ENCODE results near the gene LRTM2.
"Not testable (repeated sequence)": the region's sequence is repeated elsewhere in the genome, so short reads cannot be mapped to it uniquely, and the experiment has no call there.

LRTM2 gene

DNA sequence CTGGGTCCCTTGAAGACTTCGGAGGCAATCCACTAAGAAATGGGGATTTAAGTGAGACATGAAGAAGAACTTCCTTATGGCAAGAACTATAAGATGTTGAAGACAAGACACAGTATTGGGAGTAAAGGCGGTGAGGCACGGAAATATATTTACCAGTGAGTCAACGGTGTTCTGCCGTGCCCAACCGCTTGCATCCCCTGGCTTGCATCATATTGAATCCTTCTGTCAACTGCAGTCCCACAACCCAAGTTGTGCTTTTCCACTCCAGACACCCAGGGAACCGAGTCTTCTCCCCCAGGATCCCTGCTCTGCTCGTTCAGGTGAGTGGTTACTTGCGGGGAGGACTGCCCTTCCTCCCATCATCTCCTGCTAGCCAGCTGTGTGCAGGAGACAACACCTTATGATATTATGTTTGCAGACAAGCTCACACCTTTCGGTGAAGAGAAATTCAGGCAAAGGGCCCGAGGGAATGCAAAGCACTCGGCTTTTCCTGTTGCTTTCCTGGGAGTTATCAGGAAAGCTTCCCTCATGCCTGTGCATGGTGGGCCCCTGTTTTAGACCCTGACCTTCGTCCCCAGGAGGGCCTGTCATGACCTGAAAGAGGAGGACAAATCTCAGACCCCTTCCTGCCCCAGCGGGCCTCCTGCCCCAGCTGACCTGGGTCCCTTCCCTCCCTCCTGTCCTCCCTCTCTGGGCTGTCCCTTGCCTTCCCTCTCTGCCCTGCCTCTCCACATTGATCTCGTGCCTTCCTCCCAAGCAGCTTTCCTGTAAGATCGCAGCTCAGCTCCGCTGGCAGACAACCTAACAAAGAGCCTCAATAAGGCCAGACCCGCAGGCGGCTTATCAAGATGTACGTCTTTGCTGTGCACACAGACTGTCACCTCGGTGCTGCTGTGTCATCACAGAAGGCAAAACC lies 4.3 kb upstream of the LRTM2 start:
- H3K9me3 Mint-ChIP-seq (ENCODE audit: low read depth) = no peaks in the 10 kb centered on the region
- peaks cover 6% of the 10 kb centered on the region for H3K4me1 Mint-ChIP-seq (ENCODE audit: low read depth)
- peaks cover 11% of the 10 kb centered on the region for H3K27me3 Mint-ChIP-seq
- H3K27ac Mint-ChIP-seq = no peak overlapping the region
- H3K36me3 Mint-ChIP-seq = no peaks in the 10 kb centered on the region
- no peak overlapping the region for H3K4me3 Mint-ChIP-seq

DNA sequence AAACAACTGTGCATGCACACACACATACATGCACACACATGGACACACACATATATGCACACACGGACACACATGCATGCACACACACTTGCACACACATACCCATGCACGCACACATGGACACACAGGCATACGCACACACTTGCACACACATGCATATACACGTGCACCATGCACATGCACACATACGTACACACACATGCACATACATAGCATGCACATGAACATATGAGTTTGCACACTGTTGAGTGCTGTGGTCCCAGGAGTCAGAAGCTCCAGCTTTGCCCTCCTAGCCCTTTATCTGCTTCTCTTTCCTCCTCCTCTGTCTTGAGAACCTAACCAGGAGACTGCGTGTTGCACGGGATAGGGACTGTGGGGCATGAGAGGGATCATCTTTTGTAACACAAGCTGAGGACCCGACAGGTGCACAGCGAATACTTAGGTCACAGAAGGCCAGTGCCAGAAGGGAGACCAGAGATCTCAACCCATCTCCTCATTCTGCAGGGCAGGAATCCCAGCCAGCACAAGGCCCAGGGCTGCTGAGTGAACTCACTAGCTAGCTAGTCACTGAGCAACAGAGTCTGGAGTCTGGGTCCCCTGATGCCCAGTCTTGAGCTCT lies 3.5 kb upstream of the LRTM2 start:
- Mint-ChIP-seq H3K4me1 (ENCODE audit: low read depth) (peaks cover 4% of the 10 kb centered on the region), H3K9me3 (ENCODE audit: low read depth) (no peaks in the 10 kb centered on the region), H3K4me3 (no peak overlapping the region), H3K36me3 (no peaks in the 10 kb centered on the region), H3K27ac (no peak overlapping the region), H3K27me3 (peaks cover 11% of the 10 kb centered on the region)

GRCh38 chr12:1817928-1818327 lies 2.4 kb upstream of the LRTM2 start:
- H3K27ac Mint-ChIP-seq; H3K36me3 Mint-ChIP-seq; H3K4me3 Mint-ChIP-seq; H3K4me1 Mint-ChIP-seq (ENCODE audit: low read depth); H3K9me3 Mint-ChIP-seq (ENCODE audit: low read depth): not testable (repeated sequence)
- H3K27me3 Mint-ChIP-seq = peaks cover 11% of the 10 kb centered on the region

GRCh38 chr12:1819050-1819449 lies 1.3 kb upstream of the LRTM2 start:
- peaks cover 2% of the 10 kb centered on the region for H3K4me1 Mint-ChIP-seq (ENCODE audit: low read depth)
- no peak overlapping the region for H3K4me3 Mint-ChIP-seq
- no peaks in the 10 kb centered on the region for H3K36me3 Mint-ChIP-seq
- peaks cover 13% of the 10 kb centered on the region for H3K27me3 Mint-ChIP-seq
- no peak overlapping the region for H3K27ac Mint-ChIP-seq
- H3K9me3 Mint-ChIP-seq (ENCODE audit: low read depth) = no peaks in the 10 kb centered on the region

DNA sequence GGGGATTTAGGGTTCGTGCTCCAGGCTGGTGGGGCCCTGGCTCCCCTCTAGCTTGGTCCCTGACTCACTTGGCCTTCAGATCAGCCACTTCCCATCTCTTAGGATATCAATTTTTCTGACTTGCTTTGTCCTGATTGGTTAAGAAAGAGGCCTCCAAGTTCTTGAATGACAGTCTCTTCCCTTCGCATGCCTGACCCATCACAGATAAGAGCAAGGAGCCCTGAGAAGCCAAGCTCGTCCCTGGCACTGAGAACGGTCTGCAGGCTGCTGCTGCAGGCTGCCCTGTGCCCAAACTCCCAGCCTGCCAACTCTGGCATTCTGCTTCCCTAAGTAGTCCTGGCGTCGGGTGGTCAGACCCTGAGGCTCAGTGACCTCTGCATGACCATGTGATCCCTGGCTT lies 794 bp upstream of the LRTM2 start:
- Mint-ChIP-seq H3K4me1 (ENCODE audit: low read depth) (peaks cover 2% of the 10 kb centered on the region), H3K27ac (no peak overlapping the region), H3K27me3 (peaks cover 13% of the 10 kb centered on the region), H3K4me3 (no peak overlapping the region), H3K9me3 (ENCODE audit: low read depth) (no peaks in the 10 kb centered on the region), H3K36me3 (no peaks in the 10 kb centered on the region)

DNA sequence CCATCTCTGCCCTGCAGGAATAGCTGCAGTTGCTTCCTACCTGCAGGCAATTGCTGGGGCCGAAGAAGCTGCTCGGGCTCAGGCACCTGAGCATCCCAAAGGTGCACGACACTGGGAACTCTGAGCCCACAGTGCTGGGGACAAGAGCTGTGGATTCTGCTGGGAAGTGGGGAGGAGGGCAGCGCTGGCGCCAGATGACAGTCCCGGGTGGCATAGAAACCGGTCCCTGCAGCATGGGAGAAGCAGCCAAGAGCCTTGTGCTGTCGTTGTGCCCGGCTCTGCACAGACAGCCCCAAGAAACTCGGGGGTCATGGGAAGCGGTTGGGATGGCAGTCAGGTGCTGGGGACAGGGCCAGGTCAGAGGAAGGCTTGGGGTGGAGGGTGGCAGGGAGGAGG lies 529 bp downstream of the LRTM2 start:
- H3K27me3 Mint-ChIP-seq = peaks cover 13% of the 10 kb centered on the region

DNA sequence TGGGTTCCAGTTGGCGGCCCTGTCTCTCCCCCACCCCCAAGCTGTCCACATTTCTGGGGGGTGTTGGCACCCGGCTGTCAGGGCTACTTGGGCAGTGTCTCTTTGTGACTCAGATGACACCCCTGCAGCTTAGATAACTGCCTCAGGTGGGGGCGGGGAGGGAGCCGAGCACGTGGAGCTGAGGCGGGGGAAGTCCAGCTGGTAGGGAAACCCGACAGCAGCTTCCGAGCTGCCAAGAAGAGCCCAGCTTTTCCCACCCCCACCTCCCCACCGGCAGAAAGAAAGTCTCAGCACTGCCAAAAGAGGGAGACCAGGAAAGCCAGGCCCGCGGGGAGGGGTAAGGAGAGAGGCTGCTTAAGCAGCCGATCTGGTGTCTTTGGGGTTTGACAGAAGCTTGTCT lies 1.4 kb downstream of the LRTM2 start:
- Mint-ChIP-seq H3K36me3 (no peaks in the 10 kb centered on the region), H3K9me3 (ENCODE audit: low read depth) (no peaks in the 10 kb centered on the region), H3K27me3 (peaks cover 13% of the 10 kb centered on the region), H3K27ac (no peak overlapping the region), H3K4me1 (ENCODE audit: low read depth) (peaks cover 2% of the 10 kb centered on the region), H3K4me3 (no peak overlapping the region)

More for the DNA sequence above, 529 bp downstream of the LRTM2 start:
- Mint-ChIP-seq H3K36me3 (no peaks in the 10 kb centered on the region), H3K27ac (no peak overlapping the region), H3K4me1 (ENCODE audit: low read depth) (peaks cover 2% of the 10 kb centered on the region), H3K4me3 (no peak overlapping the region), H3K9me3 (ENCODE audit: low read depth) (no peaks in the 10 kb centered on the region)

- Mint-ChIP-seq H3K4me3 (no peak overlapping the region), H3K27me3 (peaks cover 13% of the 10 kb centered on the region), H3K27ac (no peak overlapping the region), H3K9me3 (ENCODE audit: low read depth) (no peaks in the 10 kb centered on the region), H3K4me1 (ENCODE audit: low read depth) (peaks cover 2% of the 10 kb centered on the region), H3K36me3 (no peaks in the 10 kb centered on the region)
Observed at GRCh38 chr12:1822699-1823098, 2.3 kb downstream of the LRTM2 start.

DNA sequence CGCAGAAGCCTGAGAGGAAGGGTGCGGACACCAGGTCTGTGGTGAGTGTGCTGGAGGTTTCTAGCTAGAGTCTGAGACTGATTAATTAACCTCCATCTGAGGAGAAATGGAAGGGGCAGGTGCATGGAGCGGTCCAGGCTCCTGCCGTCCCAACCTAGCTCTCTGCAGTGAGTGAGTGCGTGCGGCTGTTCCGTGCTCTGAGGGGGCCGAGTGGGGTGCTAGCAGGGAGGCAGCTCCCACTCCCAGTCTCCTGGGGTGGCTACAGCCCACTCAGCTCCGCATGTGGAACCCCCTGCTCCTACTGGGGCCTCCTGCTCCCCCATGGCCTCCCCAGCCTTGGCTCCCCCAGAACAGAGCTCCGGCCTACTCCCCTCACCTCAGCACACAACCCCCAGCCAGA lies 2.9 kb downstream of the LRTM2 start:
- H3K4me1 Mint-ChIP-seq (ENCODE audit: low read depth) = peaks cover 2% of the 10 kb centered on the region
- no peak overlapping the region for H3K4me3 Mint-ChIP-seq
- H3K36me3 Mint-ChIP-seq = no peaks in the 10 kb centered on the region
- peaks cover 13% of the 10 kb centered on the region for H3K27me3 Mint-ChIP-seq
- no peaks in the 10 kb centered on the region for H3K9me3 Mint-ChIP-seq (ENCODE audit: low read depth)
- H3K27ac Mint-ChIP-seq = no peak overlapping the region

DNA sequence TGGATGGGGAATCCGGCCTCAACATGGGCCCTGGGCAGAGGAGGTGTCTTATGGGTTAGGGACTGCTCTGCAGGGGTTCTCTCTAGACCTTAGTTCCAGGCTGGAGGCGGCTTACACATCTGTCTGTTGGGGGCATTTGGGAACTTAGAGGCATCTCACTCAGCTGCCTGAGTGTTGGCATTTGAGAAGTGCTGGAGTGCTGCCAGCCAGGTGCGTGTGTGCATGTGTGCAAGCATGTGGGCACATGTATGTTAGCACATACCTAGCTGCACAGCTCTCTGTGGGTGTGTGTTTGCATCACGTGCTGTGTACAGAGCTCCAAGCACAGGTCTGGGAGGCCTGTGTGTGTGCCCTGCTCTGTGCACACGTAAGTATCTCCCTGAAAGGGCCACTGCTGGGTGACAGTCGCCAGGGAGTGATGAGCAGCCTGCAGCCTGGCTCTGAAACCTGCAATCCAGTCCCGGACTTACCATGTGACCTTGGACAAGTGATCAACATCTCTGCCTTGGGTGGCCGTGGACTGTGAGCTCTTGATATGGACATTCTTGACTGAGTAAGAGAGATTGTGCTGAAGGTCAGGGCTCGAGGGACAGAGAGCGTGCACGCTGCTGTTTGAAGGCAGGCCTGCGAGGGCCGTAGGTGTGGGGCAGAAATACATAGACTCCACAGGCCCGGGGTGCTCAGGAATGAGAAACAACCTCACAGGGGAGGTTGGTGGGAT lies 5.2 kb downstream of the LRTM2 start:
- Mint-ChIP-seq H3K27me3 (peaks cover 6% of the 10 kb centered on the region), H3K27ac (no peak overlapping the region), H3K4me3 (no peak overlapping the region), H3K9me3 (ENCODE audit: low read depth) (no peaks in the 10 kb centered on the region), H3K4me1 (ENCODE audit: low read depth) (peaks cover under 1% of the 10 kb centered on the region), H3K36me3 (no peaks in the 10 kb centered on the region)

DNA sequence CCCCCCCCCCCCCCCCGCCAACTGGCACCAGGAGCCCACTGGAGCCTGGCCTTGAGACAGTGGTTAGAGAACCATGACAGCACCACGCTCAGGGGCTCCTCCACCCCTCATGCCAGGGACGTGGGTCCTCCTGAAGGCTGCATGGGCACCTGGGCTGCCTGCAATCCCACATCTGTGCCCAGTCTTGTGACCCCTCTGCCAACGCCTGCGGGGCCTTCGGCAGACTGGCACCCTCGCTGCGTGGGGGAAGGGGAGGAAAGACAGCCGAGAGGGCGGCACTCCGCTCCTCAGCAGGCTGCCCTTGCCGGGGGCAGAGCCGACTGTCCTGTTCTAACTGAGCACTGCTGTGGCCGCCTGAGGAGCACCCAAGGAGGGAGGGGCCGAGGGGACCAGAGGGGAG lies 6.0 kb downstream of the LRTM2 start:
- Mint-ChIP-seq H3K9me3 (ENCODE audit: low read depth) (no peaks in the 10 kb centered on the region), H3K4me1 (ENCODE audit: low read depth) (no peaks in the 10 kb centered on the region), H3K36me3 (no peaks in the 10 kb centered on the region), H3K4me3 (no peak overlapping the region), H3K27me3 (peaks cover 6% of the 10 kb centered on the region), H3K27ac (no peak overlapping the region)

- Mint-ChIP-seq H3K27ac (no peak overlapping the region), H3K4me1 (ENCODE audit: low read depth) (no peaks in the 10 kb centered on the region), H3K4me3 (no peak overlapping the region), H3K9me3 (ENCODE audit: low read depth) (no peaks in the 10 kb centered on the region), H3K36me3 (no peaks in the 10 kb centered on the region), H3K27me3 (peaks cover 9% of the 10 kb centered on the region)
Observed at GRCh38 chr12:1826867-1827705, 6.7 kb downstream of the LRTM2 start.

GRCh38 chr12:1827826-1828805 lies 7.8 kb downstream of the LRTM2 start:
- Mint-ChIP-seq H3K4me1 (ENCODE audit: low read depth) (no peaks in the 10 kb centered on the region), H3K4me3 (no peak overlapping the region), H3K27me3 (peaks cover 9% of the 10 kb centered on the region), H3K27ac (no peak overlapping the region), H3K36me3 (no peaks in the 10 kb centered on the region), H3K9me3 (ENCODE audit: low read depth) (no peaks in the 10 kb centered on the region)

DNA sequence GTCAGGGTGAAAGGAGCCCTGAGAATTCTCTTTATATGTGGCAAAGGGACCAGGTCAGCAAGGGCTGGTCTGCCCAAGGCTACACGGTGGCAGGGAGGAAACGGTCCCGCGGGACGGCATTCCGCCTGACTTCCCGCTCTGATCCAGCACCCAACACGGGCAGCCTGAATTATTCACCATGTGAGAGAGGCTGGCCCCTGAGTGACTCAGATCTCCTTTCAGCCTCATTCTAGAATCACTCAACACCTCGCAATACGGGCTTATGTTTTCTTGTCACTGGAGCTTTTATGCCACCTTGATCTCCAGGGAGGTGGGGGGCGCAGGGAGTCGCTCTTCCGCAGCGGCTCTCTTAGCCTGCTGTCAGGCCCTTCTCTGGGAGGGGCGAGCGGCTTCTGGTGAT lies 8.5 kb downstream of the LRTM2 start:
- Mint-ChIP-seq H3K9me3 (ENCODE audit: low read depth) (no peaks in the 10 kb centered on the region), H3K36me3 (no peaks in the 10 kb centered on the region), H3K27ac (no peak overlapping the region), H3K27me3 (peaks cover 12% of the 10 kb centered on the region), H3K4me3 (no peak overlapping the region), H3K4me1 (ENCODE audit: low read depth) (no peaks in the 10 kb centered on the region)
